HEK293 (cell line): ENCODE results near the gene SCIN.

ENCODE experiments used
- BCL6B ChIP-seq: fragments of 450-650 bp; formaldehyde crosslinking; IDR thresholded peaks from 2 replicates; pipeline ENCODE4 v1.5.1; 2017; ENCODE audit warnings: missing biosample characterization, missing genetic modification characterization
- HOXA7 ChIP-seq: sonication (generic); formaldehyde crosslinking; IDR thresholded peaks from 2 replicates; pipeline ENCODE4 v1.8.1; 2022; ENCODE audit warnings: missing genetic modification reagents, borderline replicate concordance
- MYNN ChIP-seq: fragments of 450-650 bp; formaldehyde crosslinking; IDR thresholded peaks from 2 replicates; pipeline ENCODE4 v1.5.1; 2016; ENCODE audit warnings: missing biosample characterization, missing genetic modification characterization, borderline replicate concordance
- OSR2 ChIP-seq: fragments of 450-650 bp; formaldehyde crosslinking; IDR thresholded peaks from 2 replicates; pipeline ENCODE4 v1.5.1; 2016; ENCODE audit warnings: missing biosample characterization, missing genetic modification characterization
- PRDM10 ChIP-seq: fragments of 450-650 bp; formaldehyde crosslinking; IDR thresholded peaks from 2 replicates; pipeline ENCODE4 v1.5.1; 2016; ENCODE audit warnings: missing biosample characterization, missing genetic modification characterization
- PRDM6 ChIP-seq: fragments of 450-650 bp; formaldehyde crosslinking; IDR thresholded peaks from 2 replicates; pipeline ENCODE4 v1.5.1; 2017; ENCODE audit warnings: missing biosample characterization, missing genetic modification characterization
- SP7 ChIP-seq: fragments of 450-650 bp; formaldehyde crosslinking; IDR thresholded peaks from 2 replicates; pipeline ENCODE4 v1.5.1; 2016; ENCODE audit warnings: missing biosample characterization, missing genetic modification characterization
- TCF7L2 ChIP-seq: IDR thresholded peaks from 2 replicates; pipeline ENCODE4 v1.6.1; 2011; ENCODE audit warnings: low read depth, mild to moderate bottlenecking, inconsistent platforms, low read length, moderate library complexity, borderline replicate concordance
- ZBTB6 ChIP-seq: fragments of 450-650 bp; formaldehyde crosslinking; IDR thresholded peaks from 2 replicates; pipeline ENCODE4 v1.5.1; 2017; ENCODE audit warnings: missing biosample characterization, missing genetic modification characterization
- ZBTB8A ChIP-seq: fragments of 450-650 bp; formaldehyde crosslinking; IDR thresholded peaks from 2 replicates; pipeline ENCODE4 v1.5.1; 2016; ENCODE audit warnings: missing biosample characterization, missing genetic modification characterization
- ZNF169 ChIP-seq: fragments of 450-650 bp; formaldehyde crosslinking; IDR thresholded peaks from 2 replicates; pipeline ENCODE4 v1.5.1; 2016; ENCODE audit warnings: missing biosample characterization, missing genetic modification characterization
- ZNF19 ChIP-seq: fragments of 450-650 bp; formaldehyde crosslinking; IDR thresholded peaks from 2 replicates; pipeline ENCODE4; 2016; ENCODE audit warnings: missing biosample characterization, missing genetic modification characterization, low read depth
- ZNF2 ChIP-seq: fragments of 450-650 bp; formaldehyde crosslinking; IDR thresholded peaks from 2 replicates; pipeline ENCODE4 v1.5.1; 2016; ENCODE audit warnings: missing biosample characterization, missing genetic modification characterization
- ZNF600 ChIP-seq: fragments of 450-650 bp; formaldehyde crosslinking; IDR thresholded peaks from 2 replicates; pipeline ENCODE4 v1.5.1; 2016; ENCODE audit warnings: missing biosample characterization, missing genetic modification characterization
- ZNF610 ChIP-seq: fragments of 450-650 bp; formaldehyde crosslinking; IDR thresholded peaks from 2 replicates; pipeline ENCODE4 v1.5.1; 2016; ENCODE audit warnings: missing biosample characterization, missing genetic modification characterization, borderline replicate concordance
- ZNF623 ChIP-seq: fragments of 450-650 bp; formaldehyde crosslinking; IDR thresholded peaks from 2 replicates; pipeline ENCODE4 v1.5.1; 2016; ENCODE audit warnings: missing biosample characterization, missing genetic modification characterization
- ZNF677 ChIP-seq: fragments of 450-650 bp; IDR thresholded peaks from 2 replicates; pipeline ENCODE4 v1.5.0; 2018; ENCODE audit warnings: missing biosample characterization, mild to moderate bottlenecking, missing genetic modification characterization, moderate library complexity
- ZNF768 ChIP-seq: fragments of 450-650 bp; formaldehyde crosslinking; IDR thresholded peaks from 2 replicates; pipeline ENCODE4 v1.5.1; 2018; ENCODE audit warnings: missing biosample characterization, mild to moderate bottlenecking, missing genetic modification characterization
- ZNF830 ChIP-seq: fragments of 450-650 bp; IDR thresholded peaks from 2 replicates; pipeline ENCODE4 v1.5.0; 2018; ENCODE audit warnings: missing biosample characterization, missing genetic modification characterization, low read depth, mild to moderate bottlenecking, moderate library complexity
- ZSCAN5A ChIP-seq: fragments of 450-650 bp; formaldehyde crosslinking; IDR thresholded peaks from 2 replicates; pipeline ENCODE4 v1.5.1; 2016; ENCODE audit warnings: missing biosample characterization, missing genetic modification characterization
- TF ChIP-seq, protein P1 (sequence below): fragments of 450-650 bp; formaldehyde crosslinking; IDR thresholded peaks from 2 replicates; pipeline ENCODE4 v1.5.1; 2016; ENCODE audit warnings: missing biosample characterization, missing genetic modification characterization

Gene SCIN

DNA sequence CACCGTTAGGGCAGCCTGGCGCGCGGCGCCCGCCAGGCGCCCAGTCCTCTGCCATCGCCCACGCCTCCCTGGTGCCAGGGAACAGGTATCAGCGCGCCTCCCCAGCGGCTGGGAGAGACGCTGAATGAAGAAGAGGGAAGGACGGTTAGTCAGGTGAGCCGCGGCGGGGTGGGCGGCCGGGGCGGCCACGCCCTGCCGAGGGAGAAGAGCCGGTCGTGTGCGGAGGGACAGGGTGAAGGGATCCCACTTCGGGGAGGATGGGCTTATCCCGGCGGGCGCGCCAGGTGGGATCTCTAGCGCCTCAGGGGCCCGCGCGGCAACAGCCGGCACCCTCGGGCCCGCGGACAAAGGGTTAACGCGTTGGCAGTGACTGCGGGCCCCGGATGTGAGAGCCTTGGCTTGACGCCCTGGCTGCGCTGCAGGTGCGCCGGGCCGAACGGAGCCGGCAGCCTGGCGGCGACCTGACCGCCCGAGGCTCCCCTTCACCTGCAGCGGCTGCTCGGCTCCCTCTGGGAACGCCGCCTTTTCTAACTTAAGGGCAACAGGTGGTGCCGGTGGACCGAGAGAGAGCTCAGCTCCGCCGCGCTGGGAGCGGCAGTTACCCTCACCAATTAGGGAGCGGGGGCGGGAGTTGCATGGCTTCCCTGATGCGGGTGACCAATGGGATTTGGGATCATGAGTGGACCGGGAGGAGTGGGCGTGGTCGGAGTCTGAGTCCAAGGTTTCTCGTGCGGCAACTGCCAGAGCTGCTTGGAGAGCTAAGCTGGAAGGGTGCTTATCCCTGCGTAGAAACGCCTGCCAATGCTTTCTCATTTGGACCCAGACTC is 116.6 kb downstream of the SCIN start, which contains the start of gene ARL4A (continued):
- TF ChIP-seq BCL6B (tag by site-specific recombination) (no peak), ZNF2 (tag by site-specific recombination) (no peak), PRDM10 (tag by site-specific recombination) (no peak), ZNF169 (tag by site-specific recombination) (no peak), OSR2 (no peak), HOXA7 (no peak), ZNF600 (0 out of 2 replicates have a peak, but pooled peaks have one; percentile 55), ZSCAN5A (tag by site-specific recombination) (peak; percentile 56; the same call in 1 of the 2 replicates), ZNF623 (tag by site-specific recombination) (no peak), ZNF768 (tag by site-specific recombination) (no peak), MYNN (tag by site-specific recombination) (no peak), TCF7L2 (no peak), ZNF19 (tag by site-specific recombination) (no peak), ZNF610 (tag by site-specific recombination) (no peak), ZBTB8A (tag by site-specific recombination) (peak; percentile 96), ZNF830 (no peak), SP7 (tag by site-specific recombination) (no peak; the same call in 1 of the 2 replicates), PRDM6 (tag by site-specific recombination) (no peak), ZNF677 (no peak), ZBTB6 (0 out of 2 replicates have a peak, but pooled peaks have one; percentile 29)
- TF ChIP-seq, protein P1, sequence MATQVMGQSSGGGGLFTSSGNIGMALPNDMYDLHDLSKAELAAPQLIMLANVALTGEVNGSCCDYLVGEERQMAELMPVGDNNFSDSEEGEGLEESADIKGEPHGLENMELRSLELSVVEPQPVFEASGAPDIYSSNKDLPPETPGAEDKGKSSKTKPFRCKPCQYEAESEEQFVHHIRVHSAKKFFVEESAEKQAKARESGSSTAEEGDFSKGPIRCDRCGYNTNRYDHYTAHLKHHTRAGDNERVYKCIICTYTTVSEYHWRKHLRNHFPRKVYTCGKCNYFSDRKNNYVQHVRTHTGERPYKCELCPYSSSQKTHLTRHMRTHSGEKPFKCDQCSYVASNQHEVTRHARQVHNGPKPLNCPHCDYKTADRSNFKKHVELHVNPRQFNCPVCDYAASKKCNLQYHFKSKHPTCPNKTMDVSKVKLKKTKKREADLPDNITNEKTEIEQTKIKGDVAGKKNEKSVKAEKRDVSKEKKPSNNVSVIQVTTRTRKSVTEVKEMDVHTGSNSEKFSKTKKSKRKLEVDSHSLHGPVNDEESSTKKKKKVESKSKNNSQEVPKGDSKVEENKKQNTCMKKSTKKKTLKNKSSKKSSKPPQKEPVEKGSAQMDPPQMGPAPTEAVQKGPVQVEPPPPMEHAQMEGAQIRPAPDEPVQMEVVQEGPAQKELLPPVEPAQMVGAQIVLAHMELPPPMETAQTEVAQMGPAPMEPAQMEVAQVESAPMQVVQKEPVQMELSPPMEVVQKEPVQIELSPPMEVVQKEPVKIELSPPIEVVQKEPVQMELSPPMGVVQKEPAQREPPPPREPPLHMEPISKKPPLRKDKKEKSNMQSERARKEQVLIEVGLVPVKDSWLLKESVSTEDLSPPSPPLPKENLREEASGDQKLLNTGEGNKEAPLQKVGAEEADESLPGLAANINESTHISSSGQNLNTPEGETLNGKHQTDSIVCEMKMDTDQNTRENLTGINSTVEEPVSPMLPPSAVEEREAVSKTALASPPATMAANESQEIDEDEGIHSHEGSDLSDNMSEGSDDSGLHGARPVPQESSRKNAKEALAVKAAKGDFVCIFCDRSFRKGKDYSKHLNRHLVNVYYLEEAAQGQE = no peak
